Upper lobe of left lung (tissue), 6 donors: ENCODE measurements around the gene TRPC4. TPM values are rescaled to one million over a fixed set of nuclear protein-coding genes. Genes with fewer than 3 reads are reported as not detected.
"Not testable (repeated sequence)": the region's sequence is repeated elsewhere in the genome, so short reads cannot be mapped to it uniquely, and the experiment has no call there.

Experiments
- ATAC-seq, 2 donors: fragments of 200-7000 bp; cut with Tn5 transposase; one replicate each; pipeline ENCODE4 v1.9.1; 2022; ENCODE audit warnings: mild to moderate bottlenecking in 2 of 2, moderate library complexity in 2 of 2; ENCODE audit not compliant: low FRiP score in 2 of 2
- DNase-seq, 2 donors: peaks; one replicate each; pipeline ENCODE4 v3.0.0-alpha.2; 2019 to 2020
- H3K27ac ChIP-seq, 4 donors: fragments of 200-600 bp; sonication (generic); one replicate each; pipeline ENCODE4 v1.5.1; 2016 to 2019
- H3K27me3 ChIP-seq, 4 donors: fragments of 200-600 bp; sonication (generic); one replicate each; pipeline ENCODE4 v1.5.1; 2017 to 2019
- H3K36me3 ChIP-seq, 4 donors: fragments of 200-600 bp; sonication (generic); one replicate each; pipeline ENCODE4 v1.5.1; 2016 to 2019
- H3K4me1 ChIP-seq, 4 donors: fragments of 200-600 bp; sonication (generic); one replicate each; pipeline ENCODE4 v1.5.1; 2018 to 2019
- H3K4me3 ChIP-seq, 4 donors: fragments of 200-600 bp; sonication (generic); one replicate each; pipeline ENCODE4 v1.5.1; 2017 to 2019; ENCODE audit warnings: mild to moderate bottlenecking in 2 of 4, moderate library complexity in 1 of 4
- H3K9me3 ChIP-seq, 4 donors: fragments of 200-600 bp; sonication (generic); one replicate each; pipeline ENCODE4 v1.5.1; 2018 to 2019
- CTCF ChIP-seq, 6 experiments: fragments of 450-650 bp in 4 of 6; fragments of 200-600 bp in 2 of 6; sonication (generic) in 2 of 6; IDR thresholded peaks; one replicate each; pipeline ENCODE4 v1.5.1; 2016 to 2019; ENCODE audit warnings: antibody characterized with exemption in 6 of 6
- EP300 ChIP-seq, 4 donors: sonication (generic); formaldehyde crosslinking; IDR thresholded peaks; one replicate each; pipeline ENCODE4 v1.5.1; 2017; ENCODE audit warnings: antibody characterized with exemption in 4 of 4, control low read depth in 2 of 4
- POLR2A ChIP-seq, 4 donors: fragments of 450-650 bp; IDR thresholded peaks; one replicate each; pipeline ENCODE4 v1.5.1; 2016 to 2017; ENCODE audit warnings: antibody characterized with exemption in 4 of 4, mild to moderate bottlenecking in 2 of 4
- POLR2AphosphoS5 ChIP-seq, 2 donors: sonication (generic); formaldehyde crosslinking; IDR thresholded peaks; one replicate each; pipeline ENCODE4 v1.5.1; 2017; ENCODE audit warnings: antibody characterized with exemption in 2 of 2
- whole genome bisulfite sequencing, 2 donors: methylation state at CpG; one replicate each; pipeline ENCODE4 v1.1.5; 2017 to 2018; 5-methylcytosine and 5-hydroxymethylcytosine counted together
- small RNA-seq, 4 donors: library from RNA; depleted of rRNA; stranded (forward); fragments of <200 nt; gene quantifications; one replicate each; pipeline ENCODE3, GENCODE V24; 2016
- total RNA-seq, 6 donors: library from RNA; depleted of rRNA in 4 of 6; stranded (reverse); fragments of >200 nt in 4 of 6; gene quantifications; one replicate each; pipeline versions ENCODE4 v1.1.0 to v1.2.1, GENCODE V29; 2016 to 2021
- donor health status: DM: no; HTN: no; CAD: no; lungs with moderate emphysema.
- donor health status: DM: no; HTN: yes; CAD: no; lungs with severe emphysema.

The TRPC4 gene
- total RNA-seq, 6 donors from 2014 or later: 0.39 to 6.3 (median 1.8) TPM

- no peaks in the 10 kb centered on the region for H3K36me3 ChIP-seq
- no peak overlapping the region for H3K27ac ChIP-seq
- ATAC-seq (no peak), DNase-seq (no peak)
- TF ChIP-seq CTCF (IDR thresholded peaks at IDR 0.05): no peak
- no peak for TF ChIP-seq EP300 (IDR thresholded peaks at IDR 0.05)
- TF ChIP-seq POLR2A (IDR thresholded peaks at IDR 0.05): no peak
- TF ChIP-seq POLR2AphosphoS5 (IDR thresholded peaks at IDR 0.05): no peak
- no peaks in the 10 kb centered on the region for H3K9me3 ChIP-seq
- no peaks in the 10 kb centered on the region for H3K27me3 ChIP-seq
- H3K4me3 ChIP-seq: no peak overlapping the region
- peaks cover 0 to 4% (median 0%) of the 10 kb centered on the region in 4 donors for H3K4me1 ChIP-seq
Measured at GRCh38 chr13:37595162-37595561, 274.4 kb downstream of the TRPC4 start.

GRCh38 chr13:37594550-37594949, 275.0 kb downstream of the TRPC4 start:
- WGBS, 2 donors: 55 to 60% methylated on average over 2 of the region's 2 CpGs
- ATAC-seq (no peak), DNase-seq (no peak)
- TF ChIP-seq POLR2A (IDR thresholded peaks at IDR 0.05) (no peak), EP300 (IDR thresholded peaks at IDR 0.05) (no peak), CTCF (IDR thresholded peaks at IDR 0.05) (no peak), POLR2AphosphoS5 (IDR thresholded peaks at IDR 0.05) (no peak)
- no peak overlapping the region for H3K27ac ChIP-seq
- no peaks in the 10 kb centered on the region for H3K27me3 ChIP-seq
- no peaks in the 10 kb centered on the region for H3K36me3 ChIP-seq
- no peak overlapping the region for H3K4me3 ChIP-seq
- H3K9me3 ChIP-seq: no peaks in the 10 kb centered on the region
- peaks cover 0 to 4% (median 0%) of the 10 kb centered on the region in 4 donors for H3K4me1 ChIP-seq

- H3K4me3 ChIP-seq, DNase-seq, H3K4me1 ChIP-seq, H3K27ac ChIP-seq, H3K27me3 ChIP-seq, H3K36me3 ChIP-seq, H3K9me3 ChIP-seq, ATAC-seq: not testable (repeated sequence)
- WGBS, 2 donors: 85 to 86% methylated on average over 4 of the region's 4 CpGs
Measured at GRCh38 chr13:37589381-37589780, 280.2 kb downstream of the TRPC4 start.

GRCh38 chr13:37587236-37587635, 282.3 kb downstream of the TRPC4 start:
- no peak overlapping the region for H3K27ac ChIP-seq
- no peaks in the 10 kb centered on the region for H3K4me1 ChIP-seq
- no peak overlapping the region for H3K4me3 ChIP-seq
- H3K36me3 ChIP-seq: no peaks in the 10 kb centered on the region
- ATAC-seq: no peak
- no peak for DNase-seq
- no peaks in the 10 kb centered on the region for H3K27me3 ChIP-seq
- H3K9me3 ChIP-seq: no peaks in the 10 kb centered on the region
- no peak for TF ChIP-seq POLR2A (IDR thresholded peaks at IDR 0.05)
- 52 to 70% methylated on average over 2 of the region's 2 CpGs for WGBS, 2 donors

Small RNAs within 50 kb of the gene (small RNA-seq; reads per million reads assigned to genes)
- gene RNA5SP26: 0 reads per million in 4 donors
